ENCODE results near the gene PHGDH.
"Not testable (repeated sequence)": the region's sequence is repeated elsewhere in the genome, so short reads cannot be mapped to it uniquely, and the experiment has no call there.

PHGDH gene

GRCh38 chr1:119700326-119700725 is 11.4 kb upstream of the PHGDH start:
- DNase-seq, result no peak

DNA sequence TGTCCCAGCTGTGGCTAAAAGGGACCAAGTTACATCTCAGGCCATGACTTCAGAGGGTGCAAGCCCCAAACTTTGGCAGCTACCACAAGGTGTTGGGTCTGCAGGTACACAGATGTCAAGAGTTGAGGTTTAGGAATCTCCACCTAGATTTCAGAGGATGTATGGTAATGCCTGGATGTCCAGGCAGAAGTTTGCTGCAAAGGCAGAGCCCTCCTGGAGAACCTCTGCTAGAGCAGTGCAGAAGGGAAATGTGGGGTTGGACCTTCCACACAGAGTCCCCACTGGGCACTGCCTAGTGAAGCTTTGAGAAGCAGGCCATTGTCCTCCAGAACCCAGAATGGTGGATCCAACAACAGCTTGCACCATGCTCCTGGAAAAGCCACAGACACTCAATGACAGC is 10.1 kb upstream of the PHGDH start:
- DNase-seq, result no peak

GRCh38 chr1:119702384-119702783 is 9.3 kb upstream of the PHGDH start:
- no peak for DNase-seq

GRCh38 chr1:119703666-119704450 is 7.9 kb upstream of the PHGDH start:
- DNase-seq, result no peak

DNA sequence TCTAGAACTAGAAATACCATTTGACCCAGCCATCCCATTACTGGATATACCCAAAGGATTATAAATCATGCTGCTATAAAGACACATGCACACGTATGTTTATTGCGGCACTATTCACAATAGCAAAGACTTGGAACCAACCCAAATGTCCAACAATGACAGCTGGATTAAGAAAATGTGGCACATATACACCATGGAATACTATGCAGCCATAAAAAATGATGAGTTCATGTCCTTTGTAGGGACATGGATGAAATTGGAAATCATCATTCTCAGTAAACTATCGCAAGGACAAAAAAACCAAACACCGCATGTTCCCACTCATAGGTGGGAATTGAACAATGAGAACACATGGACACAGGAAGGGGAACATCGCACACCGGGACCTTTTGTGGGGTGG is 5.1 kb upstream of the PHGDH start:
- not testable (repeated sequence) for DNase-seq

DNA sequence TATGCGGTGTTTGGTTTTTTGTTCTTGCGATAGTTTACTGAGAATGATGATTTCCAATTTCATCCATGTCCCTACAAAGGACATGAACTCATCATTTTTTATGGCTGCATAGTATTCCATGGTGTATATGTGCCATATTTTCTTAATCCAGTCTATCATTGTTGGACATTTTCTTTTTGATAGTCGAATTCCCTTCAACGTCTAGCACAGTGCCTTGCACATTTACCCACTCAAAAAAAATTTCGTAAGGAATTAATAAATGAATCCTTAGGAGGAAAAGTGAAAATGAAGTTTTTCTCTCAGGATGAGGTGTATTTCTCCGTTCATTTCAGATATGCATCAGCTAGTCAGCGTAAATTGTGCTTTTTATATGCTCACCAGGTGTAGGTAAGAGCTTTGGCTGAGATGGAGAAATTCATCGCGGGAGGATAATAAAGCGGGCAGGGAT is 354 bp upstream of the PHGDH start:
- not testable (repeated sequence) for DNase-seq

- peak; percentile 80 to 82 for DNase-seq
These were observed 756 bp downstream of the PHGDH start for GRCh38 chr1:119712342-119713038.

DNA sequence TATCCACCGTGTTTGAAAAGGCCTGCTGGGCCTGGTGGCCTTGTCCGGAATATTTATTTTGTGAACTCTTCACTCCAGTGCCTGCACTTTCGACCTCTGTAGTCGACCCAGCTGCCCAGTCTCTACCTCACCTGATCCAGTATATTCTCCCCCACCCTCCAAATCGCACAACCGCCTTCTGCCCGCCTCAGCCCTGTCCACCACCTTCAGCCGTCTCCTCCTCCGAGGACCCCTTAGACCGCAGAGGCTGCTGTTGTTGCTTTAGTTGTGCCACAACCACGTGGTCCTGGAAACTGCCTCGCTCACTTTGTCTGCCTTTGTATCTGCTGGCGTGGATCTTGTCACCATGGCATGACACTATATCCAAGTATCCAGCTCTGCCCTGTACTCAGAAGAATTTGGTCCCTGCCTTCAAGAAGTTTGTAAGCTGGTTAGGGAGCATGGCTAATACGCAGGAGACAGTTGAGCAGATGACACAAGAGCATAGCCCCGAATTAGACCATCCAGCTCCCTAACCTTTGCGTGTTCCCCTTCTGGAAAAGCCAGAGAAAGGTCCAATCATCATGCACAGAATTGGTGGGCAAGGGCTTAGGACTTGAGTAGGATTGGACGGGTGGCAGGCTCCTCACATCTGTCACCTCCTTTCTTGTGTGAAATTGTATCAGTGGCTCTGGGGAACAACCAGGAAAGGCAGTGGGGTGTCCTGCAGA is 1.5 kb downstream of the PHGDH start:
- peak; percentile 44 to 76 for DNase-seq

GRCh38 chr1:119713749-119714456 is 2.2 kb downstream of the PHGDH start:
- no peak for DNase-seq

DNA sequence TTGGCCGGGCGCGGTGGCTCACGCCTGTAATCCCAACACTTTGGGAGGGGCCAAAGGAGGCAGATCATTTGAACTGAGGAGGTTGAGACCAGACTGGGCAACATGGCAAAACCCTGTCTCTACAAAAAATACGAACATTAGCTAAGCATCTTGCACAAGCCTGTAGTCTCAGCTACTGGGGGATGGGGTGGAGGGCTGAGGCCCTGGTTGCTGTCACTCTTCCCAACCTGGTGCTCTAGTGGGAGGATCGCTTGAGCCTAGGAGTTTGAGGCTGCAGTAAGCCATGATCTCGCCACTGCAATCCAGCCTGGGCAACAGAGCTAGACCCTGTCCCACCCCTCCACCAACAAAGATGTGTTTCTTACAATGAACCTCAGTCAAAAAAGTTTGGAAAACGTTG is 2.8 kb downstream of the PHGDH start:
- no peak for DNase-seq

GRCh38 chr1:119715542-119715941 is 3.8 kb downstream of the PHGDH start:
- no peak for DNase-seq

DNA sequence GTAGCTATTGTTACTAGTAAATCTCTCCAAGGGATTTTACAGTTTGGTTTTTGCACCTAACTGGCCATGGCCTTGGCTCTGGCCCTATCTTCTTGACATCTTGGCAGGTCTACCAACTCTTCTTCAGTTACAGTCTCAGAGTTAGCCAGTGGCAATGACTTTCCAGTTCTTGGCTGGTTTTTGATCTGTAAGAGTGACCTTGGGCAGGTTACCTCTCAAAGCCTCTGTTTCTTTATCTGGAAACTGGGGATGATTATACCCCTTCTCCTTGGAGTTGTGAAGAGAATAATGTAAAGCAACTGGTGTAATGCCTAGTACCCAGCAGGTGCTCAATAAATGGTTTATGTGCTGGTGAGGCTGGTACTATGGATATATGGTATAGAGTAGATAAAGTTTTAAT is 6.7 kb downstream of the PHGDH start:
- DNase-seq, result no peak

DNA sequence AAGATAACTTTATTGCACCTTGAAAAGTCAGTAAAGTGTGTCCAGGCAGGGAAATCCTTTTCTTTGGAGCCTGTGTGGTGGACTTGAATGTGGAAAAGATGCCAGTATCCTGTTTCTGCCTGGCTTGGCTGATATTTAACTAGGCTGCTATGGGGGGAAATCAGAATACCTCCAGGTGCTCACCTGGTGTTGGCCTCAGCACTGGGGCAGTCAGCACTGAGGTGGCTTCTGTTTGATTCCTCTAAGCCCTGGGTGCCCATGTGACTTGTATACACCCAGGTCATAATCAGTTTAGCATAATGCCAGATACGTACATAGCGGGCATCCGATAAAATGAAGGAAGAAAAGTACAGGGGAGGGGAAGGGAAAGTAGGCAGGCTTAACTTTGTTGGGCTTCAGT is 7.2 kb downstream of the PHGDH start:
- no peak for DNase-seq

GRCh38 chr1:119720866-119721440 is 9.2 kb downstream of the PHGDH start:
- no peak for DNase-seq

DNA sequence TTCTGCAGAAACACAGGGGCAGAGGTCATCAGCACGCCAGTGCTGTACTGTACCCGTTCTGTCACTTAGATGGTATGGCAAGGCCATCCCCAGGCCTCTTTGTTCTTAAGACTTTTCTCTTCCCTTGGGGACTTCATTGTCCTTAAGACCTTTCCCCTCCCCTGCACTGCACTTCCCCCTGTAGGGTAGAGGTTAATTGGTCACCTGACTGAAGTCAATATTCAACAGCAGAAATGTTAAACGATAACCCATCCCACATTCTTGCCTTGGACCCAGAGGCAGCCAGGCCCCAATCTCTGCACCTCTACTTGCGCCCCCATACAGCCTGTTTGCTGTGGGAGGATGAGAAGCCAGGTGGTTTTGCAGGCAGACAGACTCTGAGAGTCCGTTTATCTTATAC is 10.2 kb downstream of the PHGDH start:
- no peak for DNase-seq

DNA sequence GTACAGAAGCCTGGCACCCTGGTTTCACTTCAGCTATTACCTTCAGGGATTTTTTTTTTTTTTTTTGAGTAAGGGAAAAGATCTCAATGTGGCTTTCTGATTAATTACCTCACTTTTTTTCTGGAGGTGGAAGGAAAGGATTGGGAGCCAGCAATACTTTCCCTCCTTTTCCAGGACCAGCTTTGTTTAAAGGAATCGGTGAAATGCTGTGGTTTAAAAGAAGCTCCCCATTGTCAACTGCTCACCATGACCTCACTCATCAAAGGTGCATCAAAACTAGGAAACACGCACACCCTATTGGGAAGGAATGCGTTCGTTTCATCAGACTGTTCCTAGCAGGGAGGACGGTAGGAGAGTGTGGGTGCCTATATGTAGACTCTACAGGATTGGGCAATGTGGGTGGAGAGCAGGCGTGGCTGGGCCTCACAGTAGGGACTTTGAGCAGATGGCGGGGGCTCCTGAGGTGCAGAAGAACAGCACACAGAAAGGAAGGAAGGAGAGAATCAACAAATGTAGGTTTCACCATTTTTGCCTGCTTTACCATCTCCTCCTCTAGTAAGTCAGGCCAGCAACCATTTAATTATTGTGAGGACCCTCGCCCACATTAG is 13.0 kb downstream of the PHGDH start:
- DNase-seq, result no peak

DNA sequence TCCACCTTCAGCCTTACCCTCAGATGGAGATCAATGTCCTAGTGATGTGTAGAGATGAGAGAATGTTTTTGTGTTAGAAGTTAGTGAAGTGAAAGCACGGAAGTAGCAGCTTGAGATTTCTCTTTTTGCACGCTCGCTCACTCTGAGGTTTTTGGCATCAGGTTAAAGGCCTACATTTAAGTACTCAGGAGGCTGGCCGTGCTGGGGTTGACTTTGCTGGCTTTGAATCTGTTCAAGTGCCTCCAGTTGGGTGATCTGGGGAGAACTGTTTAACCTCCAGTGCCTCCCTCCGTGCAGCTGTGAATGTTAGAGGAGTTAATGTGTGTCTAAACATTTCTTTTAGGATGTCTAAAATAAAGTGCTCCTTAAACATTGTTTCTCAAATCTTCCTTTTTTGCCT is 13.9 kb downstream of the PHGDH start:
- DNase-seq, result no peak

DNA sequence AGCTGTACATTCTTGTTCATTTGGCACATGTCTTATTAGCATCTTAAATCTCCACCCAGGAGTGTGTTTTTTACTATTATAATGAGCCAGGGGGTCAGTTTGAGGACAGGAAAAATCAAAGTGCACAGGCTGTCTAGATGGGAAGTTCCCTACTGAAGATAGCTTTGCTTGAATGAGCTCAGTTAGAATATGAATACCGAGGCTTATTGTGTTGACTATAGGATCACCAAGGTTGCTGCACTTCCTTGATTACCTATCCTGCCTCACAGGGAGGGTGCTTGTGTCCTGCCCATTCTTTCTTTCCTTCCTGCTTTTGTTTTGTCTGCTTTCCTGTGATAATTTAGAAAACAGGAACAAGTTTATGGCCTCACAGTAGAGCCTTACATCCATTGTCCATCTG is 16.3 kb downstream of the PHGDH start:
- DNase-seq, result no peak

- DNase-seq, result no peak
These were observed 17.3 kb downstream of the PHGDH start for GRCh38 chr1:119729044-119729443.

- DNase-seq, result no peak
These were observed 19.3 kb downstream of the PHGDH start for GRCh38 chr1:119731060-119731459.

DNA sequence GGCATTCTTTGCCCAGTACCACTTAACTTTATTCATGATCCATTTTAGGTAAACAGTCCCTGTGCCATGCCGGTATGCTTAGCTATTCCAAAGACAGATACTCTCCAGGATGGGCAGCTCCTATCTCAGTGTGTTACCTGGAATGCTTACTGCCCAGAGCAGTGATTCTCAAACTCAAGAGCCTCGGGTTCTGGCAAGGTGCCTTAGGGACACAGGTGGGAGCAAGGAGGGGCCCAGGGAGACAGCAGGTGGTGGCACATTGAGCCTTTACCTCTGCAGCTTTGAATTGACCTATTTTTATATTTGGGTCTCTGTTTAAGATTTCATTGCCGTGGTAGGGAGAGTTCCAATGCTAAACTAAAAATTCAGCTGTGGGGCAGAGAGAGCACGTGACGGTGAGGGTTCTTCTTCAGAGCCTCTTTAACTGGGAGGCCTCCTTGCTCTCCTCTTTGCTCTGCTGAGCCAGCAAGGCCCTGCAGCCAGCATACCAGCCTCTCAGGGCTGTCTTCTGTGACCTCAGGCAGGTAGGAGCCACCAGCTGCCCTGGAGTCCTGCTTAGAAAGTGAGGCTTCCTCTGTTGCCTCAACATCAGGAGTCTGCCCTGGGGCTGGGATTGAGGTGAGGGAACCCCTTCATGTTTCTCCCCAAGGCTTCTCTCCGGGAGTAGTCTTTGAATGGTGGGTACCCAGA is 20.2 kb downstream of the PHGDH start:
- DNase-seq, result no peak
